ENCODE measurements around the gene ABCG1. TPM values are rescaled to one million over a fixed set of nuclear protein-coding genes. Genes with fewer than 3 reads are reported as not detected.

The ABCG1 gene
- polyA plus RNA-seq, 4 donors: 6.0 to 10.2 (median 9.7) TPM

- DNase-seq (ENCODE audit: low read depth in 4 of 4, low spot score in 3 of 4): no peak
These were observed 4.7 kb upstream of the ABCG1 start for GRCh38 chr21:42214081-42214750.

DNA sequence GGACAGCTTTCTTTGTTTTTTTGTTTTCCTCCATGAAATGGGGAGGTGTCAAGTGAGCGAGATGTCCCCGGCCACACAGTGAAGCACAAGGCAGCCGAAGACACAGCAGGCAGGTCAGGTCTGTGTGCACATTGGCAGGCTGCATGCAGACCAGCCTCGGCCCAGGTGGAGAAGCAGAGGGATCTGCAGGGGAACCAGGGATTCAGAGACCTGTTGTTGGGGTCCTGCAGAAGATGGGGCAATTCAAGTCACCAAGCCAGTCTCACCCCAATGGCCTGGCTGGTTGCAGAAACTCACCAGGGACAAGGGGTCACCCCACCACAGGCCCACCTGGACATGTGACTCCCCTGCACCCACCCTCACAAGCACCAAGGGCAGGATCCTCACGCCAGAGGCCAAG is 4.0 kb upstream of the ABCG1 start:
- no peak for DNase-seq (ENCODE audit: low read depth in 4 of 4, low spot score in 3 of 4)

DNA sequence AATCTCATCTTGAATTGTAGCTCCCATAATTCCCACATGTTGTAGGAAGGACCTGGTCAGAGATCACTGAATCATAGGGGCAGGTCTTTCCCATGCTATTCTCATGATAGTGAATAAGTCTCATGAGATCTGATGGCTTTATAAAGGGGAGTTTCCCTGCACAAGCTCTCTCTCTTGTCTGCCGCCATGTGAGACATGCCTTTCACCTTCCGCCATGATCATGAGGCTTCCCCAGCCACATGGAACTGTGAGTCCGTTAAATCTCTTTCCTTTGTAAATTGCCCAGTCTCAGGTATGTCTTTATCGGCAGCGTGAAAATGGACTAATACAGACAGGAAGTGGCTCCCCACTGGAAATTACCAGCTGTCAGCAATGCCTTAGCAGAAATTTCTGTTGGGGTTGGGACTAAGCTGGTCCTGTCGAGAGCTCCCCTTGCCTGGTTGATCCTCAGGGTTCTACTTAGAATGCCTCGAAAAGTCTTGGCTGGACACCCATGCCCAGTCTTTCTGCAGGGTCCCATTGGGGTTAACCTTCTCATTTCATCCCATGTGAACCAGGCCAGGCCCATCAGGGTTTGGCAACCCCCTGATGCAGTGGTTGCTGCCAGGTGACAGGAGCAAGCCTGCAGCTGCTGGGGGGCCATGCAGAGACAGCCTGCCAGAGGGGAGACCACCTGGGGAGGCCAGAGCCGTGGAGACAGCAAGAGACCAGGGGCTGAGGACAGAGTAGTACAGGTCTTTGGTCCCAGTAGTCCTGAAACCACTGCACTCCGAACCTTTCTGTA is 2.8 kb upstream of the ABCG1 start:
- no peak for DNase-seq (ENCODE audit: low read depth in 4 of 4, low spot score in 3 of 4)

- no peak for DNase-seq (ENCODE audit: low read depth in 4 of 4, low spot score in 3 of 4)
These were observed 2.0 kb upstream of the ABCG1 start for GRCh38 chr21:42216726-42217572.

DNA sequence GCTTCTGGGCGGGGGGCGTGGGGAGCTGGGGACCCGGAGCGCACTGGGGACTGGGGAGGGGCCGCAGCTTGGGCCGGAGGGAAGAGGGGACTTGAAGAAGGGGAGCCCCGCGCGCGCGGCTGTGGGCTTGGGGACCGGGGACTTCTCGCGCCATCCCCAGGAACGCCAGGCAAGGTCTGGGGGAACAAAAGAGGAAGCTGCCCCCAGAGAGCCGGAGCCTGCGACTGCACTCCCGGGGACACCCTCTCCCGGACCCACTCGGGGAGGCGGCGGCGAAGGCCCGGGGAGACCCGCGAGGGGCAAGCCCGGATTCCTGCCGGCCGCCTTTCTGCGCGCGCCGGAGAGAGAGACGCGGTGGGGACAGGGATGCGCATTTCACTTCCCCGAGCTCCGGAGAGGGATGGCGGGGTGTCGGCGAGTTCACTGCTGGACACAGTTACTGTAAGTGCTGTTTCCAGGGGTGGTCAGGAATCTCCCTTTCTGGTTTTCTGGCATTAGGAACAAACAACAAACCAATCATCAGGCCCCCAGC is 732 bp downstream of the ABCG1 start:
- no peak for DNase-seq (ENCODE audit: low read depth in 4 of 4, low spot score in 3 of 4)

GRCh38 chr21:42220138-42220701 is 1.3 kb downstream of the ABCG1 start:
- DNase-seq (ENCODE audit: low read depth in 4 of 4, low spot score in 3 of 4): peak; percentile 72 to 89 (median 76)

DNA sequence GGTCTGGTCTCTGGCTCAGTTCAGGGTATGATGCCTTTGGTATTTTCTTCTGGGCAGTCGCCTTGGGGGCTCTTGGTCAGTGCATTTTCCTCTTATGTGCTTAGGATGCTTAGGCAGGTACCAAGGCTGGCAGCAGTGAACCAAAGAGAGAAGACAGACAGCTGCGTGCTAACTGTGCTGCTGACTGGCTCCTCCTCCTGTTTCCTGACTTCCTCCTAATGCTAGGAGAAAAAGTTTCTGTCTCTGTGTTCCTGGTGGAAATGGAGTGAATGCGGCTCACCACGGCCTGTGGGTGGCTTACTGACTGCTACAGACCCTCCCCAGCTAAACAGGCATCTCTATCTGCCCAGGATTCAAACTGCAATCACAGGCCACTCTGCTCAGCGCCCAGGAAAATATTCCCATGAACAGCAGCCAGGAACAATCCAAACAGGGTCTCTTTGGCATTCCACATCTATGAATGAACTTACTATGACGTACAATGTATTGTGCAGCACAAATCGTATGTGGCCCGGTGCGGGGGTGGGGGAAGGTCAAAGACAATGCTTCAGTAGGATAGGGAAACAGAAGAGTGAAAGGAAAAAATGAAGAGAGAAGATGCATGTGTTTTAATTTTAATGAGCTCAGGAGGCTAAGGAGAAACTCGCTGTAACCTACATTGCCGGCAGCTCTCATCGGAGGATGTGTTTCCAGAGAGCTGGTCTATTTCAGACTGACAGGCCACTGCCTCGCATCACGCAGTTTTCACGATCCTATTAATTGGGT is 2.8 kb downstream of the ABCG1 start:
- no peak for DNase-seq (ENCODE audit: low read depth in 4 of 4, low spot score in 3 of 4)

DNA sequence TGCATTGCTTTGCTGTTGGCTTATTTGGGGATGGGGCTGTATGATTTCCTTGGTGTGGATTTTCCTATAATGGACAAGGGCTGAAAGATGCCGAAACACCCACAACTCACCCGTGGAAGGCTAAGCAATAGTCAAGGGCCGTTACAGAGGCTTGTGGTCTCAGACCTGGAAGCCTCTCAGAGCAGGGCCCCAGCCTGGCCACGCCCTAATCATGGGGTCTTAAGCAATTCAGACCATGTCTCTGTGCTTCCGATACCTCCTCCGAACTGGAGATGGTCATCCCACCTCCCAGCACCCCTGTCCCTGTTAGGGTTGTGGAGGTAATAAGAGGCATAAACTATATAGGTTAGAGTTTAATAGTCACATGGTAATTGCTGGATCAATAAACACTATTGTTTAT is 3.4 kb downstream of the ABCG1 start:
- no peak for DNase-seq (ENCODE audit: low read depth in 4 of 4, low spot score in 3 of 4)

DNA sequence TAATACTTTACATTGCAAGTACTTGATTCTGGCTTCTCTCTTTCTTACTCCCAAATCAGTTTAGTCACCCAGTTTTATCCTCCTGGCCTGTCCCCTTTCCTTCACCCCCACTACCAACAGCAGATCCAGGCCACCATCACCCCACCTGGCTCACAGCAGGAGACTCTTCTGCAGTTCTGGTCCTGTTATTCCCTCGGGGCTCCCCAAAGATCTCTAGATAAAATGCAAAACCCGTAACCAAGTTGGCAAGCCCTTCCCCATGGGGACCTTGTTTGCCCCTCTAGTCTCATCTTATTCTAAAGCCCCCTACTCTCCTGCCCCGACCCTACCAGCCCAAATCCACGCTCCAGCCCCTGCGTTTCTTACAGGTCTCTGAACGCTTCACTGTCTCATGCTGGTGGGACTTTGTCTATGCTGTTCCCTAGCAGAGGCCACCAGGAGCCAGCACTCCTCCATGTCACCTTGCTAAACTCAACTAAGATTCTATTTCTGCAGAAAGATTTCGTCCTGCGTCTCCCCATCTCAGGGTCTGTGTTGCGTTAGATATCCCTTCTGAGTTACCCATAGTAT is 4.0 kb downstream of the ABCG1 start:
- no peak for DNase-seq (ENCODE audit: low read depth in 4 of 4, low spot score in 3 of 4)

DNA sequence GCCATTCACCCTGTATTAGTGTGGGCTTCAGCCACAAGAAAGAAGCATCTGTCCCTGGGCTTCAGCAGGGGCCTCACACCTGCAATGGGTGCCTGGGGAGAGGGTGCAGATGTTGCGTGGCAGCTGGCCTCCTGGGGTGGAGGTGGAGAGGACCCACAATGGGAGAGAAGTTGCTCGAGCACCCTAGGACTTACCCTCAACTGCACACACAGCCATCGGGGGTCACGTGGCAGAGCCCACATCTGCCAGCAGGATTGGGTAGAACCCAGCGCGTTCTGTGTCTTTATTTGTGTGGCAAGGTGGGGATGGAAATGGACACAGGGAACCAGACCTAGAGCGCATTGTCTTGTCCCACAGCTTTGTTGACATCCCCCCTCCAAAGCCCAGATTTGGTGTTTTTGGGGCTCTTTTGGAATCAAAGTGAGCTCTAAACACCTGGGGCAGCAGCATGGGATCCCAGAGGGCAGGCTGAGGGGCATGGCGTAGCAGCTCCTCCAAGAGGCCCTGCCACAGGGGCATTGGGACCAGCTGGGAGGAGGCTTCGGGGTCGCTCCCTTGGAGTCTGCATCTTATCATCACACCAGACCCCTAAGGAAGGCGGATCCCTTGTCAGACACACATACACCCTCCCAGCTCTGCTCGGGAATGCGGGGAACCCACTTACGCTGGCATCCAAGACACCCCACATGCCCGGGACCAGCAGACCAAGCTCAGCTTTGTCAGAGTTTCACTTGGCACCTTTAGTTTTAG is 5.1 kb downstream of the ABCG1 start:
- no peak for DNase-seq (ENCODE audit: low read depth in 4 of 4, low spot score in 3 of 4)

DNA sequence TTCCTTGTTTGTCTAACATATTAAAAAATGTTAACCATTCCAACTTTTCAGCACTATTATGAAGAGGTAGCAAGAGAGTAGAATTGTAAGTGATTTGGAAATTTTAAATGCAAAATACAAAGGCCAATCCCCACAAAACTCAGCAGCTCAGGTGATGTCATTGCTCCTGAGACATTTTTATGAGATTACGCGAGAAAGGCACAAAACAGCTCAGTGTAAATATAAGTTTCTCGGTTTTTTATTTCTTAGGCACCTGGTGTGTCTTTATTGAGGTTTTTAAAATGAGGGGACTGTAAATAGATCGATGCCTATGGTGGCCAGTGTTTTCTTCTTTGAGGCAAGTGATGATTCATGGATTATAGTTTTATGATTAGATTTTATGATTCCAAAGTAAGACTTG is 6.1 kb downstream of the ABCG1 start:
- no peak for DNase-seq (ENCODE audit: low read depth in 4 of 4, low spot score in 3 of 4)

- DNase-seq (ENCODE audit: low read depth in 4 of 4, low spot score in 3 of 4): no peak
These were observed 6.7 kb downstream of the ABCG1 start for GRCh38 chr21:42225571-42226155.

DNA sequence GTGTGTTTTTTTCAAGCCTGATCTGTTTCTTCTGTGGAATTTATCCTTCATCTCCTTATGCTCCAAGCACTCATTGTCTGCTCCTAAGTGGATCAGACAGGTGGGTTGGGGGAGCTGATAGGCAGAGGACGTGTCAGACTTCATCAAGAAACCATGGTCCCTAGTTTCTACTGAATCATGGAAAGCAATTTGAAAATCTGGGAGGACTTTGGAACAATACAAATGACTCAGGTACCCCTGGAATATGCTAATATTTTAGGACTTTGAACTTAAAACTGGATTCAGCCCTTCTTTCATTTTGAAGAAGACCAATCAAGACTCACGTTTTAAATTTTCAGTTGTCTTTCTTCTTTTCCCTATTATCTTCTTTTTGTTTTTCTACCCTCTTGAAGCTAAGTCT is 7.7 kb downstream of the ABCG1 start:
- DNase-seq (ENCODE audit: low read depth in 4 of 4, low spot score in 3 of 4): no peak

- DNase-seq (ENCODE audit: low read depth in 4 of 4, low spot score in 3 of 4): no peak
These were observed 9.2 kb downstream of the ABCG1 start for GRCh38 chr21:42227909-42228708.

DNA sequence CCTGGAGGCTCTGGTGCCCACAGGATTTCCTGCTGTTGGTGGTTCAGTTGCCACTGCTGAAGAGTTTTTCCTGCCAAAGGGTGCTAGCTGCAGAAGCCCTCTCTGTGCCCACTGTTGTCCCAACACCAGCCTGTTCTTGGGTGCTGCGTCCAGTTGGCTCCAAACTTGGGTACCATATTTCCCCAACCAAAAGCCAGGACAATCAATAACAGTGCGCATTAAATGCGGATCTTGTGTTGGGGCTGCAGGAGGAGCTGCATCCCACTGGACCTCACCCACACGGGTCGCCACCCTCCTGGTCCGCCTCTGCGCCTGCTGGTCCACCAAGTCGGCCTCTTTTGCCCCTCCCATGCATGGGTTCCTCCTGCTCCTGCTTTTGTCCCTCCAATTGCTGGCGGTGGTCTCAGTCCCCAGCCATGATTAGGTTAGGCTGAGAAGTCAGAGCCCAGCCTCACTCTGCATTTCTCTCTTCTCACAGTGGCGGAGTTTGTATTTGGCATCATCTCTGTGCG is 9.8 kb downstream of the ABCG1 start:
- no peak for DNase-seq (ENCODE audit: low read depth in 4 of 4, low spot score in 3 of 4)

- DNase-seq (ENCODE audit: low read depth in 4 of 4, low spot score in 3 of 4): no peak
These were observed 10.7 kb downstream of the ABCG1 start for GRCh38 chr21:42229676-42230075.

GRCh38 chr21:42230178-42230577 is 11.2 kb downstream of the ABCG1 start:
- DNase-seq (ENCODE audit: low read depth in 4 of 4, low spot score in 3 of 4): no peak

DNA sequence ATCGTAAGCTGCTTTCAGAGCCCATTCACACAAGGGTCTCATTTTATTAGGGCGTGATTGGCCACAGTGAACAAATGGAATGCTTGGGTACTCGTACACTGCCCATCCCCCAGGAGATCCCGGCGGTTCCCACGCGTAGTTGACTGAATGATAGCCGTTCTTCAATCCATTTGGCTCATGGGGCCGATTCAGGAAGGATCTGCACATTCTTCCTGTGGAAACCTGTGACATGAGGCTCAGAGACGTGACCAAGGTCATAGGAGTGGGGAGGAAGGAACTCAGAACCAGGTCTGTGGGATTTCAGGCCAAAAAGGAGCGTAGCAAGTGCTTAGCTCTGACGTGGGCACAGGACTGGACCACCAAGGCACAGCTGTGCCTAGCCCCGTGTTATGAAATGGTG is 11.7 kb downstream of the ABCG1 start:
- DNase-seq (ENCODE audit: low read depth in 4 of 4, low spot score in 3 of 4): no peak

Data from left renal pelvis (tissue), 4 donors.